Sigmoid colon (tissue), 7 donors: ENCODE measurements around the gene RPS6KA5. TPM values are rescaled to one million over a fixed set of nuclear protein-coding genes. Genes with fewer than 3 reads are reported as not detected.
"Not testable (repeated sequence)": the region's sequence is repeated elsewhere in the genome, so short reads cannot be mapped to it uniquely, and the experiment has no call there.

ENCODE experiments used
- DNase-seq: peaks from one replicate; pipeline ENCODE4 v3.0.0-alpha.2; 2019
- H3K27ac ChIP-seq, 4 donors: fragments of 200-600 bp; sonication (generic); one replicate each; pipeline ENCODE4 v1.5.1; 2016 to 2019; ENCODE audit warnings: mild to moderate bottlenecking in 1 of 4
- H3K27me3 ChIP-seq, 3 donors: fragments of 200-600 bp; sonication (generic); one replicate each; pipeline ENCODE4 v1.5.1; 2019; ENCODE audit warnings: mild to moderate bottlenecking in 1 of 3
- H3K36me3 ChIP-seq, 4 donors: fragments of 200-600 bp; sonication (generic); one replicate each; pipeline ENCODE4 v1.5.1; 2016 to 2019
- H3K4me1 ChIP-seq, 4 donors: fragments of 200-600 bp; sonication (generic); one replicate each; pipeline ENCODE4 v1.5.1; 2017 to 2019
- H3K4me3 ChIP-seq, 4 donors: fragments of 200-600 bp; sonication (generic); one replicate each; pipeline ENCODE4 v1.5.1; 2017 to 2019; ENCODE audit warnings: mild to moderate bottlenecking in 2 of 4, moderate library complexity in 1 of 4
- H3K9me3 ChIP-seq, 4 donors: fragments of 200-600 bp in 3 of 4; sonication (generic) in 3 of 4; one replicate each; pipeline versions ENCODE4 v1.5.1 to v1.6.1; 2013 to 2019
- EP300 ChIP-seq, 4 donors: sonication (generic); formaldehyde crosslinking; IDR thresholded peaks; one replicate each; pipeline ENCODE4 v1.6.1; 2017; ENCODE audit warnings: antibody characterized with exemption in 4 of 4
- POLR2A ChIP-seq, 2 donors: fragments of 450-650 bp; IDR thresholded peaks; one replicate each; pipeline ENCODE4 v1.6.1; 2016; ENCODE audit warnings: antibody characterized with exemption in 2 of 2, mild to moderate bottlenecking in 2 of 2, moderate library complexity in 2 of 2
- POLR2AphosphoS5 ChIP-seq, 4 donors: sonication (generic); formaldehyde crosslinking; IDR thresholded peaks; one replicate each; pipeline ENCODE4 v1.6.1; 2017; ENCODE audit warnings: antibody characterized with exemption in 4 of 4
- WGBS, 2 donors: extraction: QIAGEN DNeasy Blood & Tissue Kit; methylation state at CpG; one replicate each; pipeline ENCODE4 v1.1.7; 2013; 5-methylcytosine and 5-hydroxymethylcytosine counted together
- intact Hi-C: fragments of 100-400 bp; cut with DNase I; formaldehyde crosslinking; loops from one replicate; pipeline ENCODE4 v1.15.1; 2023
- polyA plus RNA-seq, 3 donors: library from polyadenylated mRNA; stranded (reverse); fragments of 200-250 nt; gene quantifications; one replicate each; pipeline ENCODE4 v1.2.3, GENCODE V29; 2013
- total RNA-seq, 4 donors: library from RNA; depleted of rRNA; stranded (reverse); fragments of >200 nt; gene quantifications; one replicate each; pipeline ENCODE4 v1.1.0, GENCODE V29; 2016
- TF ChIP-seq, protein P1 (sequence below), 4 experiments: fragments of 450-650 bp in 3 of 4; fragments of 200-600 bp in 1 of 4; IDR thresholded peaks; one replicate each; pipeline ENCODE4 v1.5.1; 2016 to 2019; ENCODE audit warnings: antibody characterized with exemption in 4 of 4, mild to moderate bottlenecking in 3 of 4, moderate library complexity in 2 of 4
- donor health status: healthy with polysubstance abuse.
- donor health status: Bipolar disorder and iron deficiency.
- donor health status: healthy.

Gene RPS6KA5
- total and polyA plus RNA-seq, 7 donors, result 3.6 to 36.4 (median 18.2) TPM

DNA sequence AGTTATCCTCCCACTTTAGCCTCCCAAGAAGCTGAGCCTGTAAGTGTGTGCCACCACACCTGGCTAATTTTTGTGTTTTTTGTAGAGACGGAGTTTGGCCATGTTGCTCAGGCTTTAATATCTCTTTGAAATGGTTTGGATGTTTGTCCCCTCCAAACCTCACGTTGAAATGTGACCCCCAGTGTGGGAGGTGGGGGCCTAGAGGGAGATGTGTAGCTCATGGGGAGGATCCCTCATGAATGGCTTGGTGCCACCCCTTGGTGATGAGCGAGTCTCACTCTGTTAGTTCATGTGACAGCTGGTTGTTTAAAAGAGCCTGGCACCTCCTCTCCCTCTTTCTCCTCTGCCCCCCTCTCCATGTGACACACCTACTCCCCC lies 220.6 kb downstream of the RPS6KA5 start:
- intact Hi-C loops, result no loop called here
- 82 to 89% methylated on average over 3 of the region's 3 CpGs for WGBS, 2 donors
- Histone ChIP-seq H3K36me3 (no peaks in the 10 kb centered on the region), H3K9me3 (no peaks in the 10 kb centered on the region), H3K27ac (peak overlapping the region; percentile 10 to 64 (median 54)), H3K4me1 (no peaks in the 10 kb centered on the region), H3K27me3 (no peaks in the 10 kb centered on the region), H3K4me3 (no peak overlapping the region)
- no peak for TF ChIP-seq EP300 (IDR thresholded peaks at IDR 0.05)
- TF ChIP-seq, protein P1, sequence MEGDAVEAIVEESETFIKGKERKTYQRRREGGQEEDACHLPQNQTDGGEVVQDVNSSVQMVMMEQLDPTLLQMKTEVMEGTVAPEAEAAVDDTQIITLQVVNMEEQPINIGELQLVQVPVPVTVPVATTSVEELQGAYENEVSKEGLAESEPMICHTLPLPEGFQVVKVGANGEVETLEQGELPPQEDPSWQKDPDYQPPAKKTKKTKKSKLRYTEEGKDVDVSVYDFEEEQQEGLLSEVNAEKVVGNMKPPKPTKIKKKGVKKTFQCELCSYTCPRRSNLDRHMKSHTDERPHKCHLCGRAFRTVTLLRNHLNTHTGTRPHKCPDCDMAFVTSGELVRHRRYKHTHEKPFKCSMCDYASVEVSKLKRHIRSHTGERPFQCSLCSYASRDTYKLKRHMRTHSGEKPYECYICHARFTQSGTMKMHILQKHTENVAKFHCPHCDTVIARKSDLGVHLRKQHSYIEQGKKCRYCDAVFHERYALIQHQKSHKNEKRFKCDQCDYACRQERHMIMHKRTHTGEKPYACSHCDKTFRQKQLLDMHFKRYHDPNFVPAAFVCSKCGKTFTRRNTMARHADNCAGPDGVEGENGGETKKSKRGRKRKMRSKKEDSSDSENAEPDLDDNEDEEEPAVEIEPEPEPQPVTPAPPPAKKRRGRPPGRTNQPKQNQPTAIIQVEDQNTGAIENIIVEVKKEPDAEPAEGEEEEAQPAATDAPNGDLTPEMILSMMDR (IDR thresholded peaks at IDR 0.05), result no peak
- no peak for DNase-seq

DNA sequence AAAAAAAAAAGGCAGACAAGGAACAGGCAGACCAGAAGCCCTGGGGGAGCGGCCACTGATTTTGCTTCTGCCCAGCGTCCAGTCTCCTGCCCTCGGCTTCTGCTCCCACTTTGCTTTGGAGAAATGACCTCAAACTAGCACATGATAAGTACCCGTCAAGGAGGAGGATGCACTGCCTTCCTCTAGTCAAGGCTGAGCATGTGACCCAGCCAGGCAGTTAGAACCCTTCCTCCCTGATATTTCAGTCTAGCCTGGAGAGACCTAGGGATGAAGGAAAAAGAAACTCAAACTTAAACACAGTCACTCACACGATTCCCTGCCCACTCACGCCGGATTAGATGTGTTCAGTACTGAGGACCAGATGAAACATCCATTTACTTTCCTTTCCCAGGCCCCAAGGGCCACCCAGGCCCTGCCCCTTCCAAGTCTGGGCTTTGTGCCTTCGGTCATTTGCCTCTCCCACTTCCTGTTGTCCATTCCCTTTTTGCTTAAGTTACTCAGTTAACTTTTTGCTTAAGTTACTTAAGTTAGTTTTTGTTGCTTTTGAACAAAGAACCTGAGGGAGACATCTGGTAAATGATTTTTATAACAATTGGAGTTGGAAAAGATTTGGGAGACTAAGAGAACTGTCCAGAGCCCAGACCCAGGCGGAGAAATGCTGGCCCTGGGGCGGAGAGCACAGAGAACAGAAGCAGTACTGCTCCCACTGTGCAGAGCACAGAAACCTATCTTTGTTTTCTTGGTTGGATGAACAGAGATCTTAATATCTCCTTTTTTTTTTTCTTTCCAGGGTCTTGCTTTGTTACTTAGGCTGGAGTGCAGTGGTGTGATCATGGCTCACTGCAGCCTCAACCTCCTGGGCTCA lies 221.2 kb downstream of the RPS6KA5 start:
- no peaks in the 10 kb centered on the region for H3K9me3 ChIP-seq
- 73 to 76% methylated on average over 10 of the region's 10 CpGs for WGBS, 2 donors
- peak overlapping the region; percentile 10 to 64 (median 54) for H3K27ac ChIP-seq
- no peaks in the 10 kb centered on the region for H3K27me3 ChIP-seq
- intact Hi-C loops, result no loop called here
- no peaks in the 10 kb centered on the region for H3K4me1 ChIP-seq
- TF ChIP-seq POLR2A (IDR thresholded peaks at IDR 0.05) (no peak), EP300 (IDR thresholded peaks at IDR 0.05) (no peak), POLR2AphosphoS5 (IDR thresholded peaks at IDR 0.05) (no peak)
- TF ChIP-seq, protein P1 (IDR thresholded peaks at IDR 0.05), result no peak
- DNase-seq, result peak; percentile 78
- no peaks in the 10 kb centered on the region for H3K36me3 ChIP-seq
- no peak overlapping the region for H3K4me3 ChIP-seq

DNA sequence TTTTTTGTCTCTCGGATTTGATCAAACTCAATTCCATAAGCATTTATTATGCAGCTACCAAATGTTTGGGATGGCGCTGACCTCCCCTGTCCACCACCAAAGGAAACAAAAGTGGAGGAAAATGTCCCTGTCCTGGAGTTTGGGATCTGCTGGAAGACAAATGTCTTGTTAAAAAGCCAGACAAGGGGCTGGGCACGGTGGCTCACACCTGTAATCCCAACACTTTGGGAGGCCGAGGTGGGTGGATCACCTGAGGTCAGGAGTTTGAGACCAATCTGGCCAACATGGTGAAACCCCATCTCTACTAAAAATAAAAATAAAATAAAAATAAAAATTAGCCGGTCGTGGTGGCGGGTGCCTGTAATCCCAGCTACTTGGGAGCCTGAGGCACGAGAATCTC lies 221.9 kb downstream of the RPS6KA5 start:
- intact Hi-C loops, H3K36me3 ChIP-seq, H3K27me3 ChIP-seq, H3K4me1 ChIP-seq, H3K9me3 ChIP-seq, H3K4me3 ChIP-seq, DNase-seq: not testable (repeated sequence)
- 93% methylated on average over 8 of the region's 8 CpGs for WGBS, 2 donors
- peak overlapping the region in 2 of 4 donors; percentile 55 to 64 for H3K27ac ChIP-seq

DNA sequence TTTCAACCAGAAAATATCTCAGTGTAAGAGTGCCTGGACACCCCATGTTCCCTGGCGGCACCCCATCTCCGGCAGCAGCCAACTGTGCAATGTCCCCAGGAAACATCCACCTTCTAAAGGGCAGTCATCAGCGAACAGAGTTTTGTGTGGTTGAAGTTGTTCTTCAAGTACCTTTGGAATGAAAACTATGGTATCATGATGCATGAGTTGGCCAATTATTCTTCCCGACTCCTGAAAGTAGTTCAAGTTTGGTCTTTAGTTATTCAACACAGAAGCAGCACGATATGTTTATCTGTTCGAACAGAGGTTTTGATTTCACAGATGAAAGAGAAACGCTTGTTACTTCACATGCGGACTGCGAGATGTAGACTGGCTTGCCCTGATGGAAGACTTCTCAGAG lies 223.1 kb downstream of the RPS6KA5 start:
- Histone ChIP-seq H3K36me3 (no peaks in the 10 kb centered on the region), H3K27me3 (no peaks in the 10 kb centered on the region), H3K27ac (no peak overlapping the region), H3K9me3 (no peaks in the 10 kb centered on the region), H3K4me1 (no peaks in the 10 kb centered on the region), H3K4me3 (no peak overlapping the region)
- WGBS, 2 donors, result 93 to 95% methylated on average over 9 of the region's 9 CpGs
- DNase-seq, result no peak
- intact Hi-C loops, result no loop called here
- no peak for TF ChIP-seq POLR2AphosphoS5 (IDR thresholded peaks at IDR 0.05)

DNA sequence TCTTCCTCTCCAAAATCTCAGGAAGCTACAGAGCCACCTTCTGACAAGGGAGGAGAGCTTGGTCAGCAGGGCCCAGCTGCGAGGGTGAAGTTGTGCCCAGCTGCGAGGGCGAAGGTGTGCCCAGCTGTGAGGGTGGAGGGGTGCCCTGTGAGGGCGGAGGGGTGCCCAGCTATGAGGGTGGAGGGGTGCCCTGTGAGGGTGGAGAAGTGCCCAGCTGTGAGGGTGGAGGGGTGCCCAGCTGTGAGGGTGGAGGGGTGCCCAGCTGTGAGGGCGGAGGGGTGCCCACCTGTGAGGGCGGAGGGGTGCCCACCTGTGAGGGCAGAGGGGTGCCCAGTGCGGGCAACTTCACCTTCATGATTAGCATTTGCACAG lies 223.8 kb downstream of the RPS6KA5 start:
- Histone ChIP-seq H3K27me3 (no peaks in the 10 kb centered on the region), H3K9me3 (no peaks in the 10 kb centered on the region), H3K27ac (no peak overlapping the region), H3K4me1 (no peaks in the 10 kb centered on the region), H3K36me3 (no peaks in the 10 kb centered on the region), H3K4me3 (no peak overlapping the region)
- 76 to 86% methylated on average over 7 of the region's 7 CpGs for WGBS, 2 donors
- TF ChIP-seq POLR2A (IDR thresholded peaks at IDR 0.05), result no peak
- TF ChIP-seq POLR2AphosphoS5 (IDR thresholded peaks at IDR 0.05), result no peak
- TF ChIP-seq, protein P1 (IDR thresholded peaks at IDR 0.05), result no peak
- TF ChIP-seq EP300 (IDR thresholded peaks at IDR 0.05), result no peak
- DNase-seq, result peak; percentile 37
- intact Hi-C loops, result no loop called here

DNA sequence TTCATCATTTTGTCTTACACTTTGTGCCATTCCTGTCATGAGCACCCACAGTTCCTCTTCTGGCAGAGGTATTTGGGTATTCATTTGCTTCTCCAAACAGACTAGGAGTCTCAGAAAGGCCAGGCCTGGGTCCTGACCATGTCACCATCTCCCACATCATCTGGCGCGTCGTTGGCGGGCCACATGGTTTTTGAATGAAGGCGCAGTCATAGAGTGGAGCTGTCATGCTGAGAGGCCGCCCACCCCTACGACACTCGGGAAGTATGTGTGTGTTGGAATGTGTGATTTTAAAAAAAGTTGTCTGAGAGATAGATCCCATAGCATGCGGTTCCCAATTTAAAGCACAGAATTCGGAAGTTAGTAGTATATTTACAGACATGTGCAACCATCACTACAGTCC lies 228.6 kb downstream of the RPS6KA5 start:
- TF ChIP-seq EP300 (IDR thresholded peaks at IDR 0.05) (no peak), POLR2AphosphoS5 (IDR thresholded peaks at IDR 0.05) (no peak), POLR2A (IDR thresholded peaks at IDR 0.05) (no peak)
- TF ChIP-seq, protein P1 (IDR thresholded peaks at IDR 0.05), result no peak
- Histone ChIP-seq H3K9me3 (no peaks in the 10 kb centered on the region), H3K4me1 (peaks cover 0 to 16% (median 8%) of the 10 kb centered on the region in 4 donors), H3K27me3 (no peaks in the 10 kb centered on the region), H3K36me3 (no peaks in the 10 kb centered on the region), H3K4me3 (no peak overlapping the region), H3K27ac (no peak overlapping the region)
- WGBS, 2 donors, result 95 to 96% methylated on average over 10 of the region's 10 CpGs
- DNase-seq, result peak; percentile 41
- intact Hi-C loops, result no loop called here
